ENCODE results near the gene STIM1. TPM values are rescaled to one million over a fixed set of nuclear protein-coding genes. Genes with fewer than 3 reads are reported as not detected.

Gene STIM1
- total RNA-seq, 1 experiment from 2014 or later: 15.2 TPM

DNA sequence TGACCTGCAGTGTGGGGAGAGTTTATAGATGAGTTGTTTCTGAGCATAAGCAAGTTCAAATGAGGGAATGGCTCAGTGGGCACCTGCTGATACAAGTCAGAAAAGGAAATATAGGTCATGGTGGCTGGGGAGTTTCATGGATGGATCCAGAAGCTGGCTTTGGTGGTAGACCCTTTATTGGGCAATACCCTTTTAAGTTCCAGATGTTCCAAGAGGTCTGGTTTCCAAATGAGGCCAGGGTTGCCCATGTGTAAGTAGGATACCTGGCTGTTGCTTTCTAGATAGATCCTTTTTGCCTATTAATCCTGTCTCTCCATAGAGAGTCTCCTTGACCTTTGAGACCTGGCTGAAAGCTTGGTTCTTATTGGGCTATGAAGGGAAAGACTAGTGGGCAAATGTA is 2.2 kb downstream of the STIM1 start:
- Histone ChIP-seq H3K14ac (ENCODE audit: insufficient read depth, low read length) (no peak overlapping the region), H4K8ac (replicated peaks; ENCODE audit: insufficient read length, low read depth, low read length) (no peak overlapping the region), H3K56ac (ENCODE audit: insufficient read length, low read depth, low read length) (no peak overlapping the region), H3K27me3 (ENCODE audit: insufficient read depth, low read length) (no peaks in the 10 kb centered on the region; the same call in 1 of the 2 replicates), H2BK20ac (ENCODE audit: low read depth, low read length, poor library complexity, severe bottlenecking) (no peak overlapping the region), H2BK120ac (ENCODE audit: low read depth, low read length, poor library complexity, severe bottlenecking) (no peak overlapping the region), H3K9ac (ENCODE audit: extremely low read depth, insufficient read length, low read length) (no peak overlapping the region), H3K4me2 (ENCODE audit: insufficient read depth, insufficient read length, low read length) (no peak overlapping the region), H3K23me2 (ENCODE audit: insufficient read length, low read depth, low read length, poor library complexity, severe bottlenecking) (peaks cover 12% of the 10 kb centered on the region), H3T11ph (ENCODE audit: low read length) (no peak overlapping the region), H2BK5ac (ENCODE audit: insufficient read length, low read length) (no peak overlapping the region), H3K79me1 (ENCODE audit: insufficient read depth, low read depth, low read length, poor library complexity, severe bottlenecking) (no peaks in the 10 kb centered on the region), H2BK12ac (ENCODE audit: insufficient read length, low read depth, low read length) (no peak overlapping the region), H3K9me3 (ENCODE audit: control insufficient read depth, low read depth, low read length) (no peaks in the 10 kb centered on the region), H4K20me1 (ENCODE audit: control insufficient read depth, insufficient read depth, insufficient read length) (no peaks in the 10 kb centered on the region), H2BK15ac (ENCODE audit: low read depth, low read length) (no peak overlapping the region), H4K5ac (ENCODE audit: insufficient read length, low read depth, low read length) (no peak overlapping the region), H3K23ac (ENCODE audit: insufficient read length, low read depth, low read length) (no peak overlapping the region), H3K4me1 (ENCODE audit: insufficient read depth, low read length) (peaks cover 9% of the 10 kb centered on the region), H2AK5ac (ENCODE audit: insufficient read length, low read length) (no peak overlapping the region), H3K79me2 (ENCODE audit: insufficient read depth, low read length) (no peaks in the 10 kb centered on the region), H3K18ac (ENCODE audit: insufficient read length, low read depth, low read length) (no peak overlapping the region), H2AFZ (ENCODE audit: low read length) (no peak overlapping the region), H4K91ac (ENCODE audit: insufficient read length, low read depth, low read length) (no peak overlapping the region), H3K27ac (ENCODE audit: insufficient read length, low read depth, low read length) (no peak overlapping the region), H3K4ac (ENCODE audit: low read depth, low read length) (no peak overlapping the region)
- Mint-ChIP-seq H3K27me3 (ENCODE audit: low read depth) (peaks cover 28% of the 10 kb centered on the region), H3K27ac (no peak overlapping the region), H3K9me3 (no peaks in the 10 kb centered on the region), H3K4me1 (peaks cover 55 to 66% of the 10 kb centered on the region in 2 experiments), H3K4me3 (no peak overlapping the region; a peak in 1 of 5 replicates), H3K36me3 (ENCODE audit: insufficient read depth in 1 of 3, low read depth in 3 of 3) (peaks cover 0 to 4% (median 0%) of the 10 kb centered on the region in 3 experiments; a peak in 1 of 7 replicates)
- TF ChIP-seq, protein P1, sequence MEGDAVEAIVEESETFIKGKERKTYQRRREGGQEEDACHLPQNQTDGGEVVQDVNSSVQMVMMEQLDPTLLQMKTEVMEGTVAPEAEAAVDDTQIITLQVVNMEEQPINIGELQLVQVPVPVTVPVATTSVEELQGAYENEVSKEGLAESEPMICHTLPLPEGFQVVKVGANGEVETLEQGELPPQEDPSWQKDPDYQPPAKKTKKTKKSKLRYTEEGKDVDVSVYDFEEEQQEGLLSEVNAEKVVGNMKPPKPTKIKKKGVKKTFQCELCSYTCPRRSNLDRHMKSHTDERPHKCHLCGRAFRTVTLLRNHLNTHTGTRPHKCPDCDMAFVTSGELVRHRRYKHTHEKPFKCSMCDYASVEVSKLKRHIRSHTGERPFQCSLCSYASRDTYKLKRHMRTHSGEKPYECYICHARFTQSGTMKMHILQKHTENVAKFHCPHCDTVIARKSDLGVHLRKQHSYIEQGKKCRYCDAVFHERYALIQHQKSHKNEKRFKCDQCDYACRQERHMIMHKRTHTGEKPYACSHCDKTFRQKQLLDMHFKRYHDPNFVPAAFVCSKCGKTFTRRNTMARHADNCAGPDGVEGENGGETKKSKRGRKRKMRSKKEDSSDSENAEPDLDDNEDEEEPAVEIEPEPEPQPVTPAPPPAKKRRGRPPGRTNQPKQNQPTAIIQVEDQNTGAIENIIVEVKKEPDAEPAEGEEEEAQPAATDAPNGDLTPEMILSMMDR (conservative IDR thresholded peaks at IDR 0.05): no peak
- DNase-seq: no peak

Data from H9 (cell line).